Prostate gland (tissue), 2 donors: Measurements from ENCODE around the gene TUBA1B.

Experiments
- CTCF ChIP-seq, 4 experiments: fragments of 200-600 bp in 2 of 4; fragments of 450-650 bp in 2 of 4; sonication (generic) in 2 of 4; IDR thresholded peaks; 1 replicate in 3 of 4; 2 replicates in 1 of 4; pipeline ENCODE4 v1.5.1; 2016 to 2019; ENCODE audit warnings: antibody characterized with exemption in 4 of 4, mild to moderate bottlenecking in 2 of 4, moderate library complexity in 2 of 4
- POLR2A ChIP-seq: fragments of 450-650 bp; IDR thresholded peaks from one replicate; pipeline ENCODE4 v1.6.1; 2016; ENCODE audit warnings: antibody characterized with exemption, mild to moderate bottlenecking
- POLR2AphosphoS5 ChIP-seq: sonication (generic); formaldehyde crosslinking; IDR thresholded peaks from one replicate; pipeline ENCODE4 v1.6.1; 2017; ENCODE audit warnings: antibody characterized with exemption

DNA sequence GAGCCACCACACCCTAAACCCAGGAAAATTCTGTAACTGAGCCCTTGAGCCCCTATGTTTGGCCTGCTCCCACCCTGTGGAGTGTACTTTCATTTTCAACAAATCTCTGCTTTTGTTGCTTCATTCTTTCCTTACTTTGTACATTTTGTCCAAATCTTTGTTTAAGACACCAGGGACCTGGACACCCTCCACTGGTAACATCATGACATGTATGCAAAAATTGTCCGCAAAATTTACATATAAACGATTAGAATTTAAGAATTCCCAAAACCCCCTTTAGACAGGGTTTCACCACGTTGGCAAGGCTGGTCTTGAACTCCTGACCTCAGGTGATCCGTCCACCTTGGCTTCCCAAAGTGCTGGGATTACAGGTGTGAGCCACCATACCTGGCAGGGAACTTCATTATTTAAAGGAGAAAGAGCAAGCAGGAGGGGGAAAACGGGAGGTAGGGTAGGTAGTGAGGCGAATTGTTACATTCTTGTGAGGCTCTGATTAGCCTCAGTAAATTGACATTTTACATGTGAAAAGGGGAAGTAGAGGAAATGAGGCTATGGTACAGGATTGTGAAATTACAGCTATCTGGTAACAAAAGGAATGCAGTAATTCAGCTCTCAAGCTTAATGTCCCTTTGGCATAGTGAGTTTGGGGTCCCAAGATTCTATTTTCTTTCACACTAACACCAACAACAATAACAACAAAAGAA is 30.0 kb upstream of the TUBA1B start:
- no peak for TF ChIP-seq POLR2A
- TF ChIP-seq CTCF (IDR thresholded peaks at IDR 0.05): no peak
- TF ChIP-seq POLR2AphosphoS5: no peak
